H1 (cell line): ENCODE measurements around the gene C15orf62. TPM values are rescaled to one million over a fixed set of nuclear protein-coding genes. Genes with fewer than 3 reads are reported as not detected.
A peak's percentile ranks its signal among the peaks of the same experiment; 100 is the strongest.

ENCODE experiments used
- CTCF ChIA-PET: fragments of 300-600 bp; sonication (Branson Sonifier 250); formaldehyde crosslinking; loops from one replicate; lab custom pipeline; 2021; ENCODE audit not compliant: partially characterized antibody; lab: Charles Lee
- POLR2A ChIA-PET: fragments of 300-600 bp; sonication (Branson Sonifier 250); formaldehyde crosslinking; loops from one replicate; lab custom pipeline; 2021; ENCODE audit warnings: inconsistent platforms; ENCODE audit not compliant: partially characterized antibody; lab: Charles Lee
- DNase-seq, 2 experiments: peaks; one replicate each; pipeline versions ENCODE4 v3.0.0 to v3.0.0-alpha.2; 2010 to 2022; ENCODE audit warnings: low spot score in 2 of 2, low read depth in 1 of 2, mixed read lengths in 1 of 2
- FAIRE-seq: peaks from 2 replicates; lab custom pipeline; 2011; peaks lifted over from hg19 to GRCh38; lab: Jason Lieb, UNC
- H2AFZ ChIP-seq: 2 replicates; pipeline ENCODE4 v1.8.1; 2012; ENCODE audit warnings: low read length, inconsistent platforms
- H2AK5ac ChIP-seq: 2 replicates; pipeline ENCODE4 v1.6.1; 2013; ENCODE audit warnings: low read depth, low read length
- H2BK120ac ChIP-seq: replicated peaks from 2 replicates; pipeline ENCODE3; 2013; ENCODE audit warnings: low read depth, low read length, inconsistent platforms
- H2BK12ac ChIP-seq: 2 replicates; pipeline ENCODE4 v1.6.1; 2013; ENCODE audit warnings: low read depth, low read length
- H2BK15ac ChIP-seq: 2 replicates; pipeline ENCODE4 v1.6.1; 2013; ENCODE audit warnings: low read length
- H2BK20ac ChIP-seq: 2 replicates; pipeline ENCODE4 v1.6.1; 2013; ENCODE audit warnings: low read length
- H2BK5ac ChIP-seq: 2 replicates; pipeline ENCODE4 v1.6.1; 2013; ENCODE audit warnings: low read depth, low read length
- H3K14ac ChIP-seq: 2 replicates; pipeline ENCODE4 v1.6.1; 2013; ENCODE audit warnings: inconsistent platforms; ENCODE audit not compliant: insufficient read length
- H3K18ac ChIP-seq: 2 replicates; pipeline ENCODE4 v1.6.1; 2013; ENCODE audit warnings: low read length; ENCODE audit errors: extremely low read depth
- H3K23ac ChIP-seq: 2 replicates; pipeline ENCODE4 v1.6.1; 2013; ENCODE audit warnings: inconsistent platforms; ENCODE audit not compliant: insufficient read length
- H3K23me2 ChIP-seq: 2 replicates; pipeline ENCODE4 v1.6.1; 2013; ENCODE audit warnings: low read depth, low read length
- H3K27ac ChIP-seq: 2 replicates; pipeline ENCODE4 v1.6.1; 2011; ENCODE audit warnings: low read depth, low read length, inconsistent platforms
- H3K27me3 ChIP-seq, 4 experiments: replicated peaks in 1 of 4; 1 replicate in 1 of 4; 2 replicates in 3 of 4; pipeline versions ENCODE4 v1.6.1 to v1.8.1; 2011 to 2013; ENCODE audit warnings: low read length in 3 of 4, mild to moderate bottlenecking in 3 of 4, inconsistent platforms in 2 of 4, mixed read lengths in 2 of 4, moderate library complexity in 1 of 4; ENCODE audit not compliant: control insufficient read depth in 3 of 4, insufficient read depth in 3 of 4; ENCODE audit errors: extremely low read depth in 1 of 4
- H3K36me3 ChIP-seq, 4 experiments: 2 replicates each; pipeline versions ENCODE4 v1.6.1 to v1.8.1; 2011 to 2013; ENCODE audit warnings: mild to moderate bottlenecking in 4 of 4, low read length in 3 of 4, moderate library complexity in 2 of 4, control low read depth in 1 of 4, inconsistent platforms in 1 of 4; ENCODE audit not compliant: insufficient read depth in 4 of 4, control insufficient read depth in 2 of 4
- H3K4ac ChIP-seq: replicated peaks from 2 replicates; pipeline ENCODE3; 2013; ENCODE audit warnings: low read length, low read depth, mixed read lengths, inconsistent platforms; ENCODE audit not compliant: insufficient read length
- H3K4me1 ChIP-seq, 4 experiments: replicated peaks in 1 of 4; 1 replicate in 1 of 4; 2 replicates in 3 of 4; pipeline versions ENCODE4 v1.6.1 to v1.8.1; 2011 to 2013; ENCODE audit warnings: low read length in 3 of 4, inconsistent platforms in 2 of 4, mixed read lengths in 1 of 4; ENCODE audit not compliant: insufficient read depth in 4 of 4, control insufficient read depth in 3 of 4
- H3K4me2 ChIP-seq, 2 experiments: 2 replicates each; pipeline versions ENCODE4 v1.6.1 to v1.8.1; 2011 to 2013; ENCODE audit warnings: low read depth in 2 of 2, low read length in 2 of 2, control low read depth in 1 of 2, inconsistent platforms in 1 of 2, mild to moderate bottlenecking in 1 of 2; ENCODE audit not compliant: insufficient read depth in 1 of 2
- H3K4me3 ChIP-seq, 4 experiments: fragments of 200-600, 300-600 bp in 1 of 4; sonication (generic), shearing (Covaris generic), sonication (Bioruptor Twin) in 1 of 4; 2 replicates each; pipeline versions ENCODE4 v1.5.1 to v1.8.1; 2011 to 2016; ENCODE audit warnings: low read length in 4 of 4, low read depth in 3 of 4, control low read depth in 2 of 4, inconsistent platforms in 2 of 4, mild to moderate bottlenecking in 2 of 4, mixed read lengths in 1 of 4, moderate library complexity in 1 of 4; ENCODE audit not compliant: insufficient read depth in 2 of 4; ENCODE audit errors: extremely low read depth in 1 of 4
- H3K56ac ChIP-seq: replicated peaks from 2 replicates; pipeline ENCODE3; 2013; ENCODE audit warnings: low read depth, mild to moderate bottlenecking, mixed read lengths, low read length, inconsistent platforms; ENCODE audit not compliant: insufficient read length
- H3K79me1 ChIP-seq: 2 replicates; pipeline ENCODE4 v1.6.1; 2013; ENCODE audit warnings: low read depth, low read length, control low read depth
- H3K79me2 ChIP-seq, 2 experiments: 2 replicates each; pipeline versions ENCODE4 v1.6.1 to v1.8.1; 2012 to 2013; ENCODE audit warnings: low read length in 2 of 2, mild to moderate bottlenecking in 2 of 2, inconsistent platforms in 1 of 2; ENCODE audit not compliant: insufficient read depth in 2 of 2, control insufficient read depth in 1 of 2
- H3K9ac ChIP-seq, 4 experiments: replicated peaks in 1 of 4; 1 replicate in 1 of 4; 2 replicates in 3 of 4; pipeline versions ENCODE4 v1.6.1 to v1.8.1; 2011 to 2013; ENCODE audit warnings: low read depth in 3 of 4, low read length in 3 of 4, control low read depth in 2 of 4, mild to moderate bottlenecking in 2 of 4, moderate library complexity in 2 of 4, inconsistent platforms in 1 of 4; ENCODE audit errors: extremely low read depth in 1 of 4
- H3K9me3 ChIP-seq, 2 experiments: 2 replicates each; pipeline versions ENCODE4 v1.6.1 to v1.8.1; 2012 to 2013; ENCODE audit warnings: mild to moderate bottlenecking in 2 of 2, moderate library complexity in 2 of 2, control low read depth in 1 of 2, inconsistent platforms in 1 of 2, low read depth in 1 of 2, low read length in 1 of 2, mixed read lengths in 1 of 2; ENCODE audit not compliant: insufficient read depth in 2 of 2
- H4K20me1 ChIP-seq, 2 experiments: replicated peaks in 1 of 2; 2 replicates each; pipeline versions ENCODE3 to v1.8.1; 2011 to 2013; ENCODE audit warnings: inconsistent platforms in 2 of 2, low read length in 2 of 2, mild to moderate bottlenecking in 1 of 2; ENCODE audit not compliant: insufficient read depth in 2 of 2, control insufficient read depth in 1 of 2
- H4K5ac ChIP-seq: 2 replicates; pipeline ENCODE4 v1.6.1; 2013; ENCODE audit warnings: low read length, low read depth, mixed read lengths, inconsistent platforms; ENCODE audit not compliant: insufficient read length
- H4K8ac ChIP-seq: 2 replicates; pipeline ENCODE4 v1.8.0; 2013; ENCODE audit warnings: mild to moderate bottlenecking, moderate library complexity, low read length, inconsistent platforms; ENCODE audit not compliant: insufficient read depth; ENCODE audit errors: extremely low read depth
- H4K91ac ChIP-seq: replicated peaks from 2 replicates; pipeline ENCODE3; 2013; ENCODE audit warnings: low read length, mixed read lengths, inconsistent platforms; ENCODE audit not compliant: insufficient read length
- BCL11A ChIP-seq, 2 experiments: IDR thresholded peaks; one replicate each; pipeline ENCODE4 v1.6.1; 2011; ENCODE audit warnings: low read depth in 2 of 2, low read length in 2 of 2, mild to moderate bottlenecking in 2 of 2
- GTF2F1 ChIP-seq: IDR thresholded peaks from 2 replicates; pipeline ENCODE4 v1.6.1; 2012; ENCODE audit warnings: low read depth, low read length, improper control_type of control experiment, borderline replicate concordance
- KDM4A ChIP-seq: IDR thresholded peaks from one replicate; pipeline ENCODE4 v1.7.1; 2012; ENCODE audit warnings: low read depth, mild to moderate bottlenecking, moderate library complexity, low read length, inconsistent platforms; ENCODE audit not compliant: severe bottlenecking
- MAFK ChIP-seq: IDR thresholded peaks from 2 replicates; pipeline ENCODE4 v1.6.1; 2012; ENCODE audit warnings: low read depth, mild to moderate bottlenecking, improper control_type of control experiment, low read length
- SIN3A ChIP-seq, 2 experiments: IDR thresholded peaks in 1 of 2; conservative IDR thresholded peaks in 1 of 2; 2 replicates each; pipeline ENCODE4 v1.6.1; 2011 to 2012; ENCODE audit warnings: low read length in 2 of 2, improper control_type of control experiment in 1 of 2, low read depth in 1 of 2, mild to moderate bottlenecking in 1 of 2
- SRF ChIP-seq: IDR thresholded peaks from 2 replicates; pipeline ENCODE4 v1.6.1; 2011; ENCODE audit warnings: mild to moderate bottlenecking, low read depth, low read length, moderate library complexity
- ZNF274 ChIP-seq: IDR thresholded peaks from 2 replicates; pipeline ENCODE4 v1.7.0; 2012; ENCODE audit warnings: low read length, borderline replicate concordance; ENCODE audit errors: extremely low read depth
- WGBS, 2 experiments: shearing (Covaris generic) in 1 of 2; methylation state at CpG; one replicate each; pipeline versions ENCODE4 v1.1.6 to v1.1.7; 2013 to 2015; ENCODE audit warnings: low lambda C conversion rate in 2 of 2, mixed read lengths in 2 of 2, inconsistent platforms in 1 of 2, low coverage in 1 of 2, missing lambda C conversion rate in 1 of 2; ENCODE audit not compliant: insufficient replicate concordance in 2 of 2, insufficient coverage in 1 of 2, insufficient read length in 1 of 2; ENCODE audit errors: extremely low coverage in 1 of 2, missing lambda C conversion rate in 1 of 2; 5-methylcytosine and 5-hydroxymethylcytosine counted together
- polyA plus RNA-seq, 7 experiments: library from polyadenylated mRNA; depleted of rRNA in 3 of 7; stranded (reverse) in 5 of 7; unstranded in 2 of 7; fragments of >200 nt in 5 of 7; fragments of 200-250 nt in 2 of 7; gene quantifications; 1 replicate in 5 of 7; 2 replicates in 1 of 7; 4 replicates in 1 of 7; pipeline versions ENCODE4 v1.2.1 to v1.2.3, GENCODE V29; 2011 to 2013; ENCODE audit warnings: missing spikeins in 2 of 7, mixed read lengths in 2 of 7
- total RNA-seq: library from RNA; stranded (reverse); fragmentation: NEBNext Ultra II Directional; extraction: Animal tissue kit (Norgen Biotek cat#: 25700); gene quantifications from 2 replicates; pipeline ENCODE4 v1.2.1, GENCODE V29; 2021

C15orf62 gene
- total and polyA plus RNA-seq, 2 of the 8 experiments (the other 6 are each of a cell fraction or from before 2014, with no cell fraction given): 0.06 to 0.56 TPM

GRCh38 chr15:40796512-40796911 lies 26.7 kb downstream of the C15orf62 start:
- Histone ChIP-seq H4K91ac (no peak overlapping the region), H3K79me1 (no peaks in the 10 kb centered on the region; the same call in none of the 2 replicates), H3K36me3 (no peaks in the 10 kb centered on the region; a peak in 1 of 8 replicates), H2BK12ac (0 out of 2 replicates have a peak overlapping the region, but pooled peaks have one; percentile 68), H3K27ac (no peak overlapping the region), H2AK5ac (no peak overlapping the region), H2BK5ac (no peak overlapping the region), H4K8ac (no peak overlapping the region), H2BK120ac (peak overlapping the region; percentile 59), H3K4me2 (0 out of 4 replicates have a peak overlapping the region, but pooled peaks of 1 of the 2 experiments have one; percentile 11), H2BK20ac (no peak overlapping the region), H3K23ac (no peak overlapping the region), H3K18ac (no peak overlapping the region), H2BK15ac (no peak overlapping the region), H3K23me2 (no peaks in the 10 kb centered on the region; the same call in 1 of the 2 replicates), H3K14ac (no peak overlapping the region), H3K79me2 (peaks cover 0 to 14% of the 10 kb centered on the region in 2 experiments; a peak in 2 of 4 replicates), H4K20me1 (no peaks in the 10 kb centered on the region), H3K4me3 (no peak overlapping the region), H3K56ac (no peak overlapping the region), H3K9ac (no peak overlapping the region), H4K5ac (no peak overlapping the region), H3K4me1 (peaks cover 2 to 11% (median 9%) of the 10 kb centered on the region in 4 experiments; a peak in 5 of 7 replicates), H3K27me3 (no peaks in the 10 kb centered on the region), H3K9me3 (no peaks in the 10 kb centered on the region), H2AFZ (no peak overlapping the region), H3K4ac (no peak overlapping the region)
- DNase-seq (no peak), FAIRE-seq (no peak)
- ChIA-PET POLR2A (interaction anchor here (1.2 kb wide), 1 partner anchor 8 kb away, joined by 3 read pairs; no protein-coding TSS in a partner anchor), CTCF (interaction anchor here (0.6 to 1.5 kb wide), 8 partner anchors 10 to 66 kb away, joined by 3 to 9 read pairs (median 4); partner anchors contain the start of genes DNAJC17 and ZFYVE19)
- TF ChIP-seq SIN3A (conservative IDR thresholded peaks at IDR 0.05 in 1 of 2, IDR thresholded peaks at IDR 0.05 in 1 of 2; ENCODE audit: low read depth in 1 of 2, low read length in 2 of 2) (no peak), MAFK (no peak), ZNF274 (no peak), SRF (no peak), BCL11A (IDR thresholded peaks at IDR 0.05; ENCODE audit: low read depth in 2 of 2, low read length in 2 of 2) (no peak), KDM4A (no peak), GTF2F1 (no peak)
- WGBS, 2 experiments: 97% methylated on average over 5 of the region's 5 CpGs; no CpG with 5 or more reads in 1 of the 2 experiments
